ENCODE data around the gene BROX. TPM values are rescaled to one million over a fixed set of nuclear protein-coding genes. Genes with fewer than 3 reads are reported as not detected.
"Not testable (repeated sequence)": the region's sequence is repeated elsewhere in the genome, so short reads cannot be mapped to it uniquely, and the experiment has no call there.

Gene BROX
- total RNA-seq, result 10 to 100 TPM; 45.3 to 53.9 (median 52.0) TPM
- 61.1 TPM for total RNA-seq (2013)
- total RNA-seq, result 34.8 to 118 (median 69.7) reads per million in 29 experiments

- 0% methylated on average over 39 of the region's 62 CpGs for WGBS (ENCODE audit: insufficient coverage)
- H3K9me3 Mint-ChIP-seq, result no peaks in the 10 kb centered on the region
- Histone ChIP-seq H3K36me3 (ENCODE audit: control insufficient read depth in 2 of 2, extremely low read depth in 1 of 2, insufficient read depth in 1 of 2, low read length in 1 of 2) (peaks cover 0 to 18% of the 10 kb centered on the region in 2 donors), H3K4me1 (ENCODE audit: control insufficient read depth in 1 of 2, extremely low read depth in 1 of 2, insufficient read depth in 2 of 2, low read length in 2 of 2) (peaks cover 11 to 16% of the 10 kb centered on the region in 2 experiments), H3K9me3 (no peaks in the 10 kb centered on the region), H3K27me3 (replicated peaks in 1 of 2; ENCODE audit: control insufficient read depth in 2 of 2, extremely low read depth in 1 of 2, insufficient read depth in 2 of 2, low read length in 1 of 2) (no peaks in the 10 kb centered on the region), H3K27ac (ENCODE audit: low read length) (peak within 1 kb of the TSS; percentile 99), H3K4me3 (ENCODE audit: control insufficient read depth in 1 of 2, extremely low read depth in 1 of 2, low read length in 1 of 2) (peak within 1 kb of the TSS; percentile 89 to 100)
- peaks cover 28% of the 10 kb centered on the region for H3K36me3 Mint-ChIP-seq
- ATAC-seq (replicated peaks in 1 of 4) (peak; percentile 77 to 82 (median 78)), DNase-seq (peak; percentile 82 to 98 (median 94))
- H3K4me1 Mint-ChIP-seq, result peaks cover 59 to 62% (median 61%) of the 10 kb centered on the region in 3 donors
- H3K4me3 Mint-ChIP-seq, result peak within 1 kb of the TSS; percentile 93 to 99 (median 96)
- peak within 1 kb of the TSS; percentile 99 to 100 for H3K27ac Mint-ChIP-seq
- CTCF ChIA-PET, result interaction anchor here (0.8 to 2.6 kb wide), 6 partner anchors 58 to 377 kb away, joined by 3 to 17 read pairs (median 8); partner anchors contain the start of gene TAF1A (in 1 of the 2)
- H3K27me3 Mint-ChIP-seq, result no peaks in the 10 kb centered on the region
- POLR2A ChIA-PET, result interaction anchor here (0.5 to 1.9 kb wide), 7 partner anchors 48 to 1008 kb away, joined by 3 to 9 read pairs (median 5); partner anchors contain the start of gene TAF1A (in 1 of the 2)
These were observed at the start of gene BROX, which contains the start of gene AIDA for GRCh38 chr1:222712253-222713090. Gene BROX (plus strand): TSS chr1:222712564. CDS start chr1:222715700, 3,136 bp downstream. Gene AIDA (minus strand): TSS chr1:222712491. CDS start chr1:222712317, 174 bp downstream.

- no peaks in the 10 kb centered on the region for H3K9me3 Mint-ChIP-seq
- H3K4me3 ChIP-seq (ENCODE audit: control insufficient read depth in 1 of 2, extremely low read depth in 1 of 2, low read length in 1 of 2), result no peak overlapping the region
- H3K27ac Mint-ChIP-seq, result no peak overlapping the region
- ATAC-seq (replicated peaks in 1 of 4) (no peak), DNase-seq (no peak)
- H3K4me3 Mint-ChIP-seq, result no peak overlapping the region
- H3K36me3 Mint-ChIP-seq, result peaks cover 61% of the 10 kb centered on the region
- CTCF ChIA-PET, result no interaction called here
- no peak overlapping the region for H3K27ac ChIP-seq (ENCODE audit: low read length)
- H3K27me3 Mint-ChIP-seq, result no peaks in the 10 kb centered on the region
- H3K36me3 ChIP-seq (ENCODE audit: control insufficient read depth in 2 of 2, extremely low read depth in 1 of 2, insufficient read depth in 1 of 2, low read length in 1 of 2), result peaks cover 3 to 81% of the 10 kb centered on the region in 2 donors
- WGBS (ENCODE audit: insufficient coverage), result no CpG with 5 or more reads among the region's 4 CpGs
- POLR2A ChIA-PET, result interaction anchor here in 1 of 2 donors (0.6 kb wide), 1 partner anchor 245 kb away, joined by 3 read pairs; no protein-coding TSS in a partner anchor
- no peaks in the 10 kb centered on the region for H3K9me3 ChIP-seq
- no peaks in the 10 kb centered on the region for H3K4me1 ChIP-seq (ENCODE audit: control insufficient read depth in 1 of 2, extremely low read depth in 1 of 2, insufficient read depth in 2 of 2, low read length in 2 of 2)
- peaks cover 2 to 11% (median 10%) of the 10 kb centered on the region in 3 donors for H3K4me1 Mint-ChIP-seq
- no peaks in the 10 kb centered on the region for H3K27me3 ChIP-seq (replicated peaks in 1 of 2; ENCODE audit: control insufficient read depth in 2 of 2, extremely low read depth in 1 of 2, insufficient read depth in 2 of 2, low read length in 1 of 2)
These were observed 48.9 kb upstream of the BROX start for GRCh38 chr1:222663431-222663934.

GRCh38 chr1:222665964-222666363 is 46.4 kb upstream of the BROX start:
- DNase-seq (no peak), ATAC-seq (replicated peaks in 1 of 4) (no peak)
- Mint-ChIP-seq H3K4me3 (no peak overlapping the region), H3K4me1 (peaks cover 14 to 23% (median 21%) of the 10 kb centered on the region in 3 donors), H3K27me3 (no peaks in the 10 kb centered on the region), H3K9me3 (no peaks in the 10 kb centered on the region), H3K36me3 (peaks cover 53% of the 10 kb centered on the region), H3K27ac (no peak overlapping the region)
- H3K27ac ChIP-seq (ENCODE audit: low read length), result no peak overlapping the region
- WGBS (ENCODE audit: insufficient coverage), result no CpG with 5 or more reads among the region's 7 CpGs
- H3K4me1 ChIP-seq (ENCODE audit: control insufficient read depth in 1 of 2, extremely low read depth in 1 of 2, insufficient read depth in 2 of 2, low read length in 2 of 2), result peaks cover 3 to 4% of the 10 kb centered on the region in 2 experiments
- ChIA-PET CTCF (no interaction called here), POLR2A (interaction anchor here in 1 of 2 donors (0.5 kb wide), 1 partner anchor 1769 kb away, joined by 3 read pairs; the partner anchor contains the start of gene WDR26)
- no peaks in the 10 kb centered on the region for H3K9me3 ChIP-seq
- H3K36me3 ChIP-seq (ENCODE audit: control insufficient read depth in 2 of 2, extremely low read depth in 1 of 2, insufficient read depth in 1 of 2, low read length in 1 of 2), result peaks cover 3 to 62% of the 10 kb centered on the region in 2 donors
- no peaks in the 10 kb centered on the region for H3K27me3 ChIP-seq (replicated peaks in 1 of 2; ENCODE audit: control insufficient read depth in 2 of 2, extremely low read depth in 1 of 2, insufficient read depth in 2 of 2, low read length in 1 of 2)
- no peak overlapping the region for H3K4me3 ChIP-seq (ENCODE audit: control insufficient read depth in 1 of 2, extremely low read depth in 1 of 2, low read length in 1 of 2)

GRCh38 chr1:222668184-222668583 is 44.2 kb upstream of the BROX start:
- H3K4me3 ChIP-seq (ENCODE audit: control insufficient read depth in 1 of 2, extremely low read depth in 1 of 2, low read length in 1 of 2); H3K4me3 Mint-ChIP-seq; POLR2A ChIA-PET; ATAC-seq (replicated peaks in 1 of 4); H3K4me1 ChIP-seq (ENCODE audit: control insufficient read depth in 1 of 2, extremely low read depth in 1 of 2, insufficient read depth in 2 of 2, low read length in 2 of 2); CTCF ChIA-PET; H3K27ac Mint-ChIP-seq; H3K27me3 ChIP-seq (replicated peaks in 1 of 2; ENCODE audit: control insufficient read depth in 2 of 2, extremely low read depth in 1 of 2, insufficient read depth in 2 of 2, low read length in 1 of 2); H3K27me3 Mint-ChIP-seq; H3K27ac ChIP-seq (ENCODE audit: low read length); H3K9me3 ChIP-seq; H3K9me3 Mint-ChIP-seq; DNase-seq: not testable (repeated sequence)
- peaks cover 7 to 60% of the 10 kb centered on the region in 2 donors for H3K36me3 ChIP-seq (ENCODE audit: control insufficient read depth in 2 of 2, extremely low read depth in 1 of 2, insufficient read depth in 1 of 2, low read length in 1 of 2)
- Mint-ChIP-seq H3K4me1 (peaks cover 23 to 26% (median 25%) of the 10 kb centered on the region in 3 donors), H3K36me3 (peaks cover 52% of the 10 kb centered on the region)
- WGBS (ENCODE audit: insufficient coverage), result no CpG with 5 or more reads among the region's 4 CpGs

GRCh38 chr1:222669107-222669506 is 43.3 kb upstream of the BROX start:
- no CpG with 5 or more reads among the region's 2 CpGs for WGBS (ENCODE audit: insufficient coverage)
- H3K36me3 ChIP-seq (ENCODE audit: control insufficient read depth in 2 of 2, extremely low read depth in 1 of 2, insufficient read depth in 1 of 2, low read length in 1 of 2), result peaks cover 7 to 52% of the 10 kb centered on the region in 2 donors
- CTCF ChIA-PET, result not testable (repeated sequence)

GRCh38 chr1:222670110-222670509 is 42.3 kb upstream of the BROX start:
- ATAC-seq (replicated peaks in 1 of 4) (peak in 1 of 4 experiments; percentile 71), DNase-seq (no peak)
- Mint-ChIP-seq H3K36me3 (peaks cover 51% of the 10 kb centered on the region), H3K27ac (peak overlapping the region; percentile 88 to 90), H3K9me3 (no peaks in the 10 kb centered on the region), H3K4me1 (peaks cover 23 to 26% (median 25%) of the 10 kb centered on the region in 3 donors), H3K4me3 (peak overlapping the region in 1 of 3 donors; percentile 12), H3K27me3 (no peaks in the 10 kb centered on the region)
- no peak overlapping the region for H3K27ac ChIP-seq (ENCODE audit: low read length)
- no peaks in the 10 kb centered on the region for H3K27me3 ChIP-seq (replicated peaks in 1 of 2; ENCODE audit: control insufficient read depth in 2 of 2, extremely low read depth in 1 of 2, insufficient read depth in 2 of 2, low read length in 1 of 2)
- H3K4me1 ChIP-seq (ENCODE audit: control insufficient read depth in 1 of 2, extremely low read depth in 1 of 2, insufficient read depth in 2 of 2, low read length in 2 of 2), result peaks cover 3 to 5% of the 10 kb centered on the region in 2 experiments
- H3K4me3 ChIP-seq (ENCODE audit: control insufficient read depth in 1 of 2, extremely low read depth in 1 of 2, low read length in 1 of 2), result no peak overlapping the region
- H3K9me3 ChIP-seq, result no peaks in the 10 kb centered on the region
- CTCF ChIA-PET, result interaction anchor here in 1 of 2 donors (0.6 kb wide), 1 partner anchor 15 kb away, joined by 3 read pairs; no protein-coding TSS in a partner anchor
- no CpG with 5 or more reads among the region's 1 CpG for WGBS (ENCODE audit: insufficient coverage)
- peaks cover 7 to 51% of the 10 kb centered on the region in 2 donors for H3K36me3 ChIP-seq (ENCODE audit: control insufficient read depth in 2 of 2, extremely low read depth in 1 of 2, insufficient read depth in 1 of 2, low read length in 1 of 2)
- POLR2A ChIA-PET, result interaction anchor here (0.5 to 0.7 kb wide), 2 partner anchors 12 to 15 kb away, joined by 3 read pairs; no protein-coding TSS in a partner anchor

More at GRCh38 chr1:222669107-222669506, 43.3 kb upstream of the BROX start:
- H3K27ac ChIP-seq (ENCODE audit: low read length); H3K9me3 ChIP-seq; H3K4me1 ChIP-seq (ENCODE audit: control insufficient read depth in 1 of 2, extremely low read depth in 1 of 2, insufficient read depth in 2 of 2, low read length in 2 of 2); H3K27ac Mint-ChIP-seq; H3K4me3 Mint-ChIP-seq; H3K27me3 ChIP-seq (replicated peaks in 1 of 2; ENCODE audit: control insufficient read depth in 2 of 2, extremely low read depth in 1 of 2, insufficient read depth in 2 of 2, low read length in 1 of 2); ATAC-seq (replicated peaks in 1 of 4); POLR2A ChIA-PET; H3K9me3 Mint-ChIP-seq; H3K4me3 ChIP-seq (ENCODE audit: control insufficient read depth in 1 of 2, extremely low read depth in 1 of 2, low read length in 1 of 2); H3K27me3 Mint-ChIP-seq; DNase-seq: not testable (repeated sequence)
- peaks cover 51% of the 10 kb centered on the region for H3K36me3 Mint-ChIP-seq
- peaks cover 23 to 26% (median 25%) of the 10 kb centered on the region in 3 donors for H3K4me1 Mint-ChIP-seq

Measured in T-cell (primary cell).